Ascending aorta (tissue), 2 donors: Measurements from ENCODE around the gene PCDHA9. TPM values are rescaled to one million over a fixed set of nuclear protein-coding genes. Genes with fewer than 3 reads are reported as not detected.
A peak's percentile ranks its signal among the peaks of the same experiment; 100 is the strongest.
"Not testable (repeated sequence)": the region's sequence is repeated elsewhere in the genome, so short reads cannot be mapped to it uniquely, and the experiment has no call there.

Source experiments
- DNase-seq, 2 donors: peaks; one replicate each; pipeline ENCODE4 v3.0.0-alpha.2; 2019; ENCODE audit warnings: low spot score in 2 of 2
- H3K27ac ChIP-seq, 2 donors: fragments of 200-600 bp; sonication (generic); one replicate each; pipeline ENCODE4 v1.5.1; 2016 to 2017; ENCODE audit warnings: mild to moderate bottlenecking in 1 of 2
- H3K27me3 ChIP-seq: fragments of 200-600 bp; sonication (generic); one replicate; pipeline ENCODE4 v1.5.1; 2017
- H3K36me3 ChIP-seq, 2 donors: fragments of 200-600 bp; sonication (generic); one replicate each; pipeline ENCODE4 v1.5.1; 2016
- H3K4me1 ChIP-seq, 2 donors: fragments of 200-600 bp; sonication (generic); one replicate each; pipeline ENCODE4 v1.5.1; 2016 to 2017; ENCODE audit warnings: mild to moderate bottlenecking in 1 of 2
- H3K4me3 ChIP-seq, 2 donors: fragments of 200-600 bp; sonication (generic); one replicate each; pipeline ENCODE4 v1.5.1; 2016 to 2017; ENCODE audit warnings: mild to moderate bottlenecking in 1 of 2
- H3K9me3 ChIP-seq, 2 donors: fragments of 200-600 bp; sonication (generic); one replicate each; pipeline ENCODE4 v1.5.1; 2016
- intact Hi-C: fragments of 100-400 bp; cut with DNase I; formaldehyde crosslinking; loops from one replicate; pipeline ENCODE4 v1.15.1; 2023
- total RNA-seq: library from RNA; depleted of rRNA; stranded (reverse); fragments of >200 nt; gene quantifications from one replicate; pipeline ENCODE4 v1.1.0, GENCODE V29; 2016
- TF ChIP-seq, protein P1 (sequence below), 3 experiments: fragments of 200-600 bp in 2 of 3; fragments of 450-650 bp in 1 of 3; sonication (generic) in 2 of 3; IDR thresholded peaks; one replicate each; pipeline ENCODE4 v1.5.1; 2016 to 2019; ENCODE audit warnings: antibody characterized with exemption in 3 of 3, mild to moderate bottlenecking in 1 of 3, moderate library complexity in 1 of 3

PCDHA9 gene
- total RNA-seq, 1 donor from 2014 or later: not detected

- Histone ChIP-seq H3K9me3 (peaks cover 8 to 63% of the 10 kb centered on the region in 2 donors), H3K27ac (no peak within 1 kb of the TSS), H3K36me3 (no peaks in the 10 kb centered on the region), H3K4me1 (no peaks in the 10 kb centered on the region), H3K27me3 (no peaks in the 10 kb centered on the region), H3K4me3 (no peak within 1 kb of the TSS)
- TF ChIP-seq, protein P1, sequence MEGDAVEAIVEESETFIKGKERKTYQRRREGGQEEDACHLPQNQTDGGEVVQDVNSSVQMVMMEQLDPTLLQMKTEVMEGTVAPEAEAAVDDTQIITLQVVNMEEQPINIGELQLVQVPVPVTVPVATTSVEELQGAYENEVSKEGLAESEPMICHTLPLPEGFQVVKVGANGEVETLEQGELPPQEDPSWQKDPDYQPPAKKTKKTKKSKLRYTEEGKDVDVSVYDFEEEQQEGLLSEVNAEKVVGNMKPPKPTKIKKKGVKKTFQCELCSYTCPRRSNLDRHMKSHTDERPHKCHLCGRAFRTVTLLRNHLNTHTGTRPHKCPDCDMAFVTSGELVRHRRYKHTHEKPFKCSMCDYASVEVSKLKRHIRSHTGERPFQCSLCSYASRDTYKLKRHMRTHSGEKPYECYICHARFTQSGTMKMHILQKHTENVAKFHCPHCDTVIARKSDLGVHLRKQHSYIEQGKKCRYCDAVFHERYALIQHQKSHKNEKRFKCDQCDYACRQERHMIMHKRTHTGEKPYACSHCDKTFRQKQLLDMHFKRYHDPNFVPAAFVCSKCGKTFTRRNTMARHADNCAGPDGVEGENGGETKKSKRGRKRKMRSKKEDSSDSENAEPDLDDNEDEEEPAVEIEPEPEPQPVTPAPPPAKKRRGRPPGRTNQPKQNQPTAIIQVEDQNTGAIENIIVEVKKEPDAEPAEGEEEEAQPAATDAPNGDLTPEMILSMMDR (IDR thresholded peaks at IDR 0.05): no peak
- intact Hi-C loops: no loop called here
- no peak for DNase-seq
These were observed 6.9 kb upstream of the PCDHA9 start, which contains the start of gene PCDHA8 for GRCh38 chr5:140840978-140841962. Gene PCDHA8 (plus strand): TSS chr5:140841187. CDS start chr5:140841322, 135 bp downstream.

GRCh38 chr5:140842798-140843733 is 5.1 kb upstream of the PCDHA9 start:
- Histone ChIP-seq H3K27me3 (no peaks in the 10 kb centered on the region), H3K27ac (no peak overlapping the region), H3K4me1 (no peaks in the 10 kb centered on the region), H3K36me3 (no peaks in the 10 kb centered on the region), H3K9me3 (peaks cover 8 to 65% of the 10 kb centered on the region in 2 donors), H3K4me3 (no peak overlapping the region)
- intact Hi-C loops: no loop called here
- TF ChIP-seq, protein P1 (IDR thresholded peaks at IDR 0.05): no peak
- peak in 1 of 2 donors; percentile 58 for DNase-seq

- H3K9me3 ChIP-seq: peaks cover 9 to 46% of the 10 kb centered on the region in 2 donors
- DNase-seq, H3K4me1 ChIP-seq, H3K27me3 ChIP-seq, intact Hi-C loops, H3K27ac ChIP-seq, H3K4me3 ChIP-seq, H3K36me3 ChIP-seq: not testable (repeated sequence)
These were observed 1.9 kb downstream of the PCDHA9 start for GRCh38 chr5:140849831-140850634.

DNA sequence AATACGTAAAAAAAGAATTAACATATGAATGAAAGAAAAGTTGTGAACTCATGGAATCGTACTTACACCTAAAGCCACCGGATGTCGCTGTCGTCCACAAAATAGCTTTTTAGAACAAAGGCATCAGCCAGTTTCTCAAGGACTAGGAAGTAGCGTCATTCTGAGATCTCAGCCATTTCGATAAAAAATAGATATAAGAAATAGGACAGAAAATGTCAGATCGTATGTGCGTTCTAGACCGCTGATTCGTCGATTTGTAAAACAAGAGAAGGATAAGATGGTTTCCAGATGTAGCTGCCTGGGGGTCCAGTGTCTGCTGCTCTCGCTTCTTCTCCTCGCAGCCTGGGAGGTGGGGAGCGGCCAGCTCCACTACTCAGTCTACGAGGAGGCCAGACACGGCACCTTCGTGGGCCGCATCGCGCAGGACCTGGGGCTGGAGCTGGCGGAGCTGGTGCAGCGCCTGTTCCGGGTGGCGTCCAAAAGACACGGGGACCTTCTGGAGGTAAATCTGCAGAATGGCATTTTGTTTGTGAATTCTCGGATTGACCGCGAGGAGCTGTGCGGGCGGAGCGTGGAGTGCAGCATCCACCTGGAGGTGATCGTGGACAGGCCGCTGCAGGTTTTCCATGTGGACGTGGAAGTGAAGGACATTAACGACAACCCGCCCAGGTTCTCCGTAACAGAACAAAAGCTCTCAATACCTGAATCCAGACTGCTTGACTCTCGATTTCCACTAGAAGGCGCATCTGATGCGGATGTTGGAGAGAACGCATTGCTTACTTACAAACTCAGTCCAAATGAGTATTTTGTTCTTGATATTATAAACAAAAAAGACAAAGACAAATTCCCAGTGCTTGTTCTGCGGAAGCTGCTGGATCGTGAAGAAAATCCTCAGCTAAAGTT is 7.8 kb downstream of the PCDHA9 start, which contains the start of gene PCDHA10:
Gene PCDHA10, plus strand, starts transcription at position 126 of the 903 bp plus-strand sequence. Its CDS starts 152 bp downstream, at position 278.
- Histone ChIP-seq H3K4me1 (no peaks in the 10 kb centered on the region), H3K4me3 (peak within 1 kb of the TSS; percentile 16 to 28), H3K27ac (no peak within 1 kb of the TSS), H3K36me3 (no peaks in the 10 kb centered on the region), H3K27me3 (no peaks in the 10 kb centered on the region), H3K9me3 (peaks cover 24 to 48% of the 10 kb centered on the region in 2 donors)
- no peak for DNase-seq
- TF ChIP-seq, protein P1 (IDR thresholded peaks at IDR 0.05): no peak
- intact Hi-C loops: no loop called here
